ENCODE measurements around the gene FBXO39.
A peak's percentile ranks its signal among the peaks of the same experiment; 100 is the strongest.
"Not testable (repeated sequence)": the region's sequence is repeated elsewhere in the genome, so short reads cannot be mapped to it uniquely, and the experiment has no call there.

The FBXO39 gene

DNA sequence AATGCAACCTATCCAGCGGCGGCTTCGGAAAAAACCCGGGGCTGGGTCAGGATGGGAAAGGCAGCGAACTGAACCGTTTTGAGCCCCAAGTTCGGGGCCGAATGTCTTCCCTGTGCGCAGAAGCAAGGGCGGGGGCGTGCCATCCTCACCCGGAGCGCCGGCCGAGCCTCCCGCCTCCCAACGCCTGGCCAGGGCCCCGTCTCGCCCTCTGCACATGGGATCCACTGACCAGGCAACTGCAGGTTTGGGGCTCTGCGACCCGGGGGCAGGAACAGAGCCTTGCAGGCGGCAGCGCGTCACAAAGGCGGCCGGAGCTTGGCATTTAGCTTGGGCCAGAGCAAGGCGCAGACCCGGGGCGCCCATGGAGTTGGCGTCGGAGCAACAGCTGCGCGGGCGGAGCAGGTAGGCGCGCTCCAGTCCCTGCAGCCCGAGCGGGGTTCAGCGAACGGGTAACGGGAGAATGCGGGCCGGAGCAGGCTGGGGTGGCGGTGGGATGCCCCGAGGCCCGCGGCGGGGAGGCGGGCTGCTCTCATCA is at the start of gene FBXO39:
Gene FBXO39 (plus strand): TSS at position 345 of the 535 bp plus-strand sequence. CDS start 3,654 bp downstream, outside the sequence.
- no peak within 1 kb of the TSS for H3K9ac ChIP-seq
- H3K27ac ChIP-seq: no peak within 1 kb of the TSS
- peaks cover 41 to 72% (median 53%) of the 10 kb centered on the region in 11 experiments for H3K9me3 ChIP-seq (replicated peaks in 1 of 11)
- H4K20me1 ChIP-seq: no peaks in the 10 kb centered on the region
- peaks cover 40 to 54% (median 46%) of the 10 kb centered on the region in 11 experiments for H3K36me3 ChIP-seq
- H3K4me2 ChIP-seq: no peak within 1 kb of the TSS
- H3K4me3 ChIP-seq: no peak within 1 kb of the TSS
- no peaks in the 10 kb centered on the region for H3K27me3 ChIP-seq
- H3K4me1 ChIP-seq: peaks cover 0 to 5% (median 0%) of the 10 kb centered on the region in 10 experiments; a peak in 3 of 20 replicates
- no peak for TF ChIP-seq Cebpa-rat (IDR thresholded peaks at IDR 0.05)

DNA sequence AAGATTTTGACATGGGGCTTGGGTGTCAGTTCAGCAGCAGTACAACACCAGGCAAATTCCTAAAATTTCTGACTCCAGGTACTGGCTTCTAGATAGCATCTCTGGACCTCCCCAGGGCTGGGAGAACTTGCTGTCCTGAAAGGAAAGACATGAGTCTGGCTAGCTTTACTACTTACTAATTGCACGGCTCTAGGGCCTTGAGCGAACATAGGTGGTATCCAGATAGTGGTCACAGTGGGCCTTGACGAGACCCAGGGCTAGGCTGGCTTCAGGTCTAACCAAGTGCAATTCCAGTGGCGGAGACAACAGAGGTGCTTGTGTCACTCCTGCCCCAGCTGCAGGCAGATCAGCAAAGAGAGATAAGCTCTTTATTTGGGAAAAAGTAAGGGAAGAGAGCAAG is 46.5 kb upstream of the FBXO39 start:
- Histone ChIP-seq H3K9ac (no peak overlapping the region), H3K4me2 (no peak overlapping the region), H3K27ac (no peak overlapping the region), H3K4me1 (no peaks in the 10 kb centered on the region), H3K4me3 (no peak overlapping the region), H4K20me1 (no peaks in the 10 kb centered on the region), H3K27me3 (no peaks in the 10 kb centered on the region), H3K36me3 (no peaks in the 10 kb centered on the region), H3K9me3 (replicated peaks in 1 of 11) (no peaks in the 10 kb centered on the region)
- TF ChIP-seq Cebpa-rat (IDR thresholded peaks at IDR 0.05): no peak

- not testable (repeated sequence) for H4K20me1 ChIP-seq; H3K4me2 ChIP-seq; H3K9me3 ChIP-seq (replicated peaks in 1 of 11); H3K4me3 ChIP-seq; H3K4me1 ChIP-seq; H3K9ac ChIP-seq; H3K27me3 ChIP-seq; H3K36me3 ChIP-seq; H3K27ac ChIP-seq
These were observed 29.4 kb upstream of the FBXO39 start for GRCh38 chr17:6746665-6747064.

GRCh38 chr17:6748617-6749016 is 27.4 kb upstream of the FBXO39 start:
- no peaks in the 10 kb centered on the region for H3K9me3 ChIP-seq (replicated peaks in 1 of 11)
- H3K36me3 ChIP-seq: no peaks in the 10 kb centered on the region
- no peak overlapping the region for H3K4me2 ChIP-seq
- H3K4me3 ChIP-seq: no peak overlapping the region
- no peaks in the 10 kb centered on the region for H3K27me3 ChIP-seq
- H3K27ac ChIP-seq: no peak overlapping the region
- no peak overlapping the region for H3K9ac ChIP-seq
- no peak for TF ChIP-seq Cebpa-rat (IDR thresholded peaks at IDR 0.05)
- H4K20me1 ChIP-seq: no peaks in the 10 kb centered on the region
- peaks cover 19 to 28% (median 23%) of the 10 kb centered on the region in 10 experiments for H3K4me1 ChIP-seq

DNA sequence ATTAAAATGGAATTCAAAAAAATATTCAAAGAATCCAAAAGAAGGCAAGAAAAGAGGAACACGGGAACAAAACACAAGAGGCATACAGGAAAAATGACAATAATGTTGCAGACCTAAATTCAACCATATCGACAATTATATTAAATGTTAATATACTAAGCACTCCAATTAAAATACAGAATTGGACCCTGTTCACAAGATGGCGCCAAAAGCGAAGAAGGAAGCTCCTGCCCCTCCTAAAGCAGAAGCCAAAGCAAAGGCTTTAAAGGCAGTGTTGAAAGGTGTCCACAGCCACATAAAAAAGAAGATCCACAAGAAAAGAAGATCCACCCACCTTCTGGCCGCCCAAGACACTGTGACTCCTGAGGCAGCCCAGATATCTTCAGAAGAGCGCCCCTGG is 26.5 kb upstream of the FBXO39 start:
- Histone ChIP-seq H3K9ac (no peak overlapping the region), H3K4me1 (peaks cover 25 to 37% (median 32%) of the 10 kb centered on the region in 10 experiments), H3K36me3 (no peaks in the 10 kb centered on the region), H3K27me3 (no peaks in the 10 kb centered on the region), H3K4me2 (no peak overlapping the region), H4K20me1 (no peaks in the 10 kb centered on the region), H3K4me3 (no peak overlapping the region), H3K9me3 (replicated peaks in 1 of 11) (no peaks in the 10 kb centered on the region), H3K27ac (no peak overlapping the region)
- no peak for TF ChIP-seq Cebpa-rat (IDR thresholded peaks at IDR 0.05)

GRCh38 chr17:6752068-6752909 is 23.7 kb upstream of the FBXO39 start:
- peak overlapping the region in 10 of 11 experiments; percentile 47 to 67 (median 58); a peak in 18 of 22 replicates for H3K9ac ChIP-seq
- H3K36me3 ChIP-seq: no peaks in the 10 kb centered on the region
- H3K9me3 ChIP-seq (replicated peaks in 1 of 11): no peaks in the 10 kb centered on the region
- H3K27ac ChIP-seq: peak overlapping the region; percentile 43 to 80 (median 75); a peak in 21 of 22 replicates
- peak overlapping the region; percentile 63 to 95 (median 81) for H3K4me2 ChIP-seq
- no peaks in the 10 kb centered on the region for H4K20me1 ChIP-seq
- H3K4me3 ChIP-seq: peak overlapping the region in 4 of 10 experiments; percentile 11 to 50 (median 18); a peak in 3 of 20 replicates
- peak in 7 of 11 experiments; percentile 16 to 59 (median 47); a peak in 8 of 22 replicates for TF ChIP-seq Cebpa-rat (IDR thresholded peaks at IDR 0.05)
- no peaks in the 10 kb centered on the region for H3K27me3 ChIP-seq
- peaks cover 44 to 58% (median 53%) of the 10 kb centered on the region in 10 experiments for H3K4me1 ChIP-seq

DNA sequence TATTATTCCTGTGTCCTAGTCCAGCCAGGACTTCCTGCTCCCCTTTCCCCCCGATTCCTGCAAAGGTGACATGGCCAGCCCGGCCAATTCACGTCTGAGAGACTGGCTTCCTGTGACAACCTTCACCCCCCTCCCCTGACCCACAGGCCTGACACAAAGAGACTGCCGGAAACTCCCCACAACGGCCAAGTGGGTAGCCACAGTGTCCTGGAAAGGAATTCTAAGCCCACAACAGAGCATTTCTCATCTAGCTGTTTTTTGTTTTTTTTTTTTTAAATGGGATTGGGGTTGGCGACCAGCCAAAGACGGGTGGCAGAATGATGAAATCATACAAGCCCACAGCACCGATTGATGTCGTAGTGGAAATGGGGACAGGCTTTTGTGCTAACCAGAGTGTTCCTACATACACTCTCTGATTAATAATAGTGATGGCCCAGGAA is 23.0 kb upstream of the FBXO39 start:
- H3K9me3 ChIP-seq (replicated peaks in 1 of 11): no peaks in the 10 kb centered on the region
- H3K9ac ChIP-seq: peak overlapping the region; percentile 31 to 67 (median 57); a peak in 18 of 22 replicates
- peaks cover 0 to 4% (median 0%) of the 10 kb centered on the region in 11 experiments; a peak in 1 of 22 replicates for H4K20me1 ChIP-seq
- peaks cover 0 to 5% (median 1%) of the 10 kb centered on the region in 11 experiments; a peak in 12 of 22 replicates for H3K36me3 ChIP-seq
- H3K27me3 ChIP-seq: no peaks in the 10 kb centered on the region
- H3K4me2 ChIP-seq: peak overlapping the region; percentile 63 to 95 (median 81)
- H3K4me1 ChIP-seq: peaks cover 50 to 66% (median 60%) of the 10 kb centered on the region in 10 experiments
- peak in 3 of 11 experiments; percentile 19 to 43 (median 22); a peak in 1 of 22 replicates for TF ChIP-seq Cebpa-rat (IDR thresholded peaks at IDR 0.05)
- H3K27ac ChIP-seq: peak overlapping the region; percentile 43 to 80 (median 75); a peak in 21 of 22 replicates
- H3K4me3 ChIP-seq: peak overlapping the region in 4 of 10 experiments; percentile 11 to 50 (median 18); a peak in 3 of 20 replicates

- Histone ChIP-seq H3K4me1 (peaks cover 50 to 67% (median 64%) of the 10 kb centered on the region in 10 experiments), H3K27ac (peak overlapping the region in 10 of 11 experiments; percentile 69 to 80 (median 76); a peak in 20 of 22 replicates), H4K20me1 (peaks cover 0 to 9% (median 0%) of the 10 kb centered on the region in 11 experiments; a peak in 2 of 22 replicates), H3K4me3 (0 out of 20 replicates have a peak overlapping the region, but pooled peaks of 1 of the 10 experiments have one; percentile 1), H3K4me2 (peak overlapping the region; percentile 63 to 95 (median 81)), H3K27me3 (no peaks in the 10 kb centered on the region), H3K9me3 (replicated peaks in 1 of 11) (no peaks in the 10 kb centered on the region), H3K9ac (peak overlapping the region in 8 of 11 experiments; percentile 34 to 67 (median 60); a peak in 10 of 22 replicates), H3K36me3 (peaks cover 0 to 10% (median 7%) of the 10 kb centered on the region in 11 experiments; a peak in 16 of 22 replicates)
- TF ChIP-seq Cebpa-rat (IDR thresholded peaks at IDR 0.05): no peak
These were observed 22.5 kb upstream of the FBXO39 start for GRCh38 chr17:6753546-6753945.

DNA sequence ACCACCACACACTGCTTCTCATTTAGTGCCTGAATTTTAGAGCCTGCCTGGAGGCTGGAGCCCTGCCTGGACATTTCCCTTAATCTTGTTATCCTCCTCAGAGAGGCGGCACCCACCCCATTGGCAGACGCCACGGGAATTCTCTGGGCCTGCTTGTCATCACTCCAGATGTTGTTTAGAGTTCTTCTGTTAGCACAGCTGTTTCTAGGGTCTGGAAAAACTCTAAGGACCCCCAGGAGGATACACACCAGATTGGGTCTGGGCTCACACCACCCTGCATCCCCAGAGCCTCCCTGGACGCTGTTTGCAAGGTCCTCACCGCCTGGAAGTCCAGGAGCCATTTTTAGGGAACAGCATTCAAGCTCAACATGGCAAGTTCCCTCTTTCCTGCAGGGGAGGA is 20.7 kb upstream of the FBXO39 start:
- H3K27me3 ChIP-seq: no peaks in the 10 kb centered on the region
- H4K20me1 ChIP-seq: peaks cover 0 to 12% (median 0%) of the 10 kb centered on the region in 11 experiments; a peak in 2 of 22 replicates
- peaks cover 50 to 67% (median 64%) of the 10 kb centered on the region in 10 experiments for H3K4me1 ChIP-seq
- peak overlapping the region; percentile 87 to 99 (median 95) for H3K4me2 ChIP-seq
- H3K4me3 ChIP-seq: peak overlapping the region; percentile 68 to 80 (median 72)
- TF ChIP-seq Cebpa-rat (IDR thresholded peaks at IDR 0.05): no peak
- peak overlapping the region; percentile 64 to 84 (median 78) for H3K27ac ChIP-seq
- H3K36me3 ChIP-seq: peaks cover 16 to 28% (median 23%) of the 10 kb centered on the region in 11 experiments; a peak in 21 of 22 replicates
- peak overlapping the region; percentile 72 to 81 (median 79) for H3K9ac ChIP-seq
- H3K9me3 ChIP-seq (replicated peaks in 1 of 11): no peaks in the 10 kb centered on the region

Data from BLaER1 treated with 17β-estradiol and CSF1 and Interleukin-3, amounts not matched to agents 10 nM and 100 nM (cell line).